Measurements from ENCODE around the gene PSMD3.

Gene PSMD3

DNA sequence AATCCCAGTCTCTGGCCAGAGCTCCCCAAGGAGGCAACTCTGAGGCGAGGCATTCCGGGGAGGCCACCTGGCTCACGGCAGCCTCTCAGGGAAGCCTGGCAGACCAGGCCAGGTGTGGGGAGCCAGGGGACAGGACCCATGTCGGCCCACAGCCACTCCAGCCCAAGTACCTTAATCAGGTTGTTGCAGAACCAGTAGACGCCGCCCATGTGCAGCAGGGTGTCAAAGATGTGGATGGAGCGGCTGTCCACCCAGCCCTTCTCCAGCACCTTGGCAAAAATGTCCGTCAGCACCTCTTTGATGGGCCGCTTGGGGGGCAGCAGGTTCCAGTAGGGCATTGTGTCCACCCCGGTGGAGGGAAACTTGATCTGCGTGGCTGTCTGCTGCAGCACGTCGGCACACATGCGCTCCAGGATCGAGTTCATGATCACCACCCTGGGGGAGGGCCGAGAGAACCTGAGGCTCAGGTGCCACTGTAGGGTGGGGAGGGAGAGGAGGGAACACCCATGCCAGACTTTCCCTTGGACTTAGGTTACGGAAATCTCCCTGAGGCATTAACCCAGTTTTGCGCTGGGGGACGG is 42.4 kb downstream of the PSMD3 start:
- DNase-seq = no peak

DNA sequence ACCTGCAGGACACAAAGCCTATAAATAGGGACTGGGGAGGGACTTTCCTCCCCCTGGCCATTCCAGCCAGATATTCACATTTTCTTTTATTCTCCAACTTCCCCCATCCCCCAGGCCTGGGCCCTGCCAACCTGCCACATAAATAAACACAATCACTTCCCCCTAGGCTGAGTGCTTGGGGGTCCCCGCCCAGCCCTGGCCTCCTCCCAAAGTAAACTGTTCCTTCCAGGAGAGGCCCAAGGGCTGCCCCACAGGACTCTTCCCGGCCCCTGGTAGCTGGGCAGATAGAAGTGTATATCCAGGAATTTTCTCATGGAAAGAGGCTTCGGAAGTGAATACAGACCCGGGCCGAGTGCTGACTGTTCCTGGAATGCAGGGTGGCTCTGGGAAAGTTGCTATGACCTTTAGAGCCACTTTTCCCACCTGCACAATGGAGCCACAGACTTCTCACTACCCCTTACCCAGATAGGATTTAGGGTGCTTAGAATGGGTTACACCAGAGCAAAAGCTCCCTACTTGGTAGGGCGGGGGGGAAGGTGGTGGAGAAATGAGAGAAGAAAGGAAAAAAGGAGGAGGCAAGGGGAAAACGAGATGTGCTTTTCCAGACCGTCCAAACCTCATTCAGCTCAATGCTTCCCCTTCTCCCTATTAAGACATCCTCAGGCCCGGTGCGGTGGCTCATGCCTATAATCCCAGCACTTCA is 43.1 kb downstream of the PSMD3 start:
- no peak for DNase-seq

DNA sequence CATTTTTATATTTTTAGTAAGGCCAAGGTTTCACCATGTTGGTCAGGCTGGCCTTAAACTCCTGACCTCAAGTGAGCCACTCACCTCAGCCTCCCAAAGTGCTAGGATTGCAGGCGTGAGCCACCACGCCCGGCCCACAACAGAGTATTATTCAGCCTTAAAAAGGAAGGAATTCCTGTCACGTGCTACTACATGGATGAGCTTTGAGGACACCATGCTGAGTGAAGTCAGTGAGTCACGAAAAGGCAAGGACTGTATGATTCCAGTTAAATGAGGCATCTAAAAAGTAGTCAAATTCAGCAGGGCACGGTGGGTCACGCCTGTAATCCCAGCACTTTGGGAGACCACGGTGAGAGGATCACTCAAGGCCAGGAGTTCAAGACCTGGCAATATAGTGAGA is 44.3 kb downstream of the PSMD3 start:
- DNase-seq = no peak

DNA sequence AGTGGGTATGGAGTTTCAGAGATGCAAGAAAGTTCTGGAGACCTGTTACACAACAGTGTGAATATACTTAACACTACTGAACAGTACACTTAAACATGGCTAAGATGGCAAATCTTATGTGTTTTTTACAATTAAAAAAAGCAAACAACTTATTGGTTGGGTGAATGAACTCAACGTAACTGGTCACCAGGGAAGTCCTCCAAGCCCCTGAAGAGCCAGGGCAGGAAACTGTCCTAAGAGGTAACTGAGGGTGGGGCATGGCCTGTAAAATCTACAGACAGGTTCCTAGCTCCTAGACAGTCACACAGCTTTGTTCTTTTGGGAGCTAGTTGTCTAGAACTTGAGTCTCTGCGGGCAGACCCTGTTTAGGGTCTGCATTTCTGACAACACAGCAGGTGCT is 45.0 kb downstream of the PSMD3 start:
- DNase-seq = no peak

DNA sequence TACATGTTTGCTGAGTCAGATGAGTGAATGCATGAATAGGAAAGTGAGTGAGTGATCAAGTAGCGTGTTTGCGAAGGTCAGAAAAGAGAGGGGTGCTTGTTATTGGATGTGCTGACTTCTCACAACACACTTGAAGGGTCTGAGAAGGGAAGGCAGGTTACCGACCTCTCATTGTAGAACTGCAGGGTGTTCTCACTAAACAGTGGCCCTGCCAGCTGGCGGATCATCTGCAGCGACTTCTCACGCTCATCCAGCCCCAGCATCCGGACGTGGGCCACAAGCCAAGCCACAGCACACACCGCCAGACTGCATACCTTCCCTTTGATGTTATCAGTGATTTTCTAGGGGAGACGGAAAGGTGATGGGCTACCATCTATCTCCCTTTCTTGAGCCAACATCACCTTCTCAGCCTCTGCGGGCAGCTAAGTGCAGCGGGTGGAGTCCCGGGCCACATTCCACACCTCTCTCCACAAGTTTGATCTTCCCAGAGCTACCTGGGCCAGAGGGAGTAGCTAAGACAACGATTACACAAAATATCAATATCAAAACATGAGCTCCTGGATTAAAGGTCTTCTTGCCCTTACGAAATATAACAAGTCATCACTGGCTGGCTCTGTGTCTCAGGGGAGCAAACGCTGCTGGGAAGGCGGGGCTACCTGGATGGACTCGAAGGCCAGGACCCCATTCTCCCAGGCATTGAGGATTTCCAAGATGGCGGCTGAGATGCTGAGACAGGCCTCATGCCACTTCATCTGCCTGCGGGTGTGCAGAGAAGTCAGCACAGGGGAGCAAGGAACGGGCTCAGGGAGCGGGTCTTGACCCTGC is 45.6 kb downstream of the PSMD3 start:
- DNase-seq = no peak

DNA sequence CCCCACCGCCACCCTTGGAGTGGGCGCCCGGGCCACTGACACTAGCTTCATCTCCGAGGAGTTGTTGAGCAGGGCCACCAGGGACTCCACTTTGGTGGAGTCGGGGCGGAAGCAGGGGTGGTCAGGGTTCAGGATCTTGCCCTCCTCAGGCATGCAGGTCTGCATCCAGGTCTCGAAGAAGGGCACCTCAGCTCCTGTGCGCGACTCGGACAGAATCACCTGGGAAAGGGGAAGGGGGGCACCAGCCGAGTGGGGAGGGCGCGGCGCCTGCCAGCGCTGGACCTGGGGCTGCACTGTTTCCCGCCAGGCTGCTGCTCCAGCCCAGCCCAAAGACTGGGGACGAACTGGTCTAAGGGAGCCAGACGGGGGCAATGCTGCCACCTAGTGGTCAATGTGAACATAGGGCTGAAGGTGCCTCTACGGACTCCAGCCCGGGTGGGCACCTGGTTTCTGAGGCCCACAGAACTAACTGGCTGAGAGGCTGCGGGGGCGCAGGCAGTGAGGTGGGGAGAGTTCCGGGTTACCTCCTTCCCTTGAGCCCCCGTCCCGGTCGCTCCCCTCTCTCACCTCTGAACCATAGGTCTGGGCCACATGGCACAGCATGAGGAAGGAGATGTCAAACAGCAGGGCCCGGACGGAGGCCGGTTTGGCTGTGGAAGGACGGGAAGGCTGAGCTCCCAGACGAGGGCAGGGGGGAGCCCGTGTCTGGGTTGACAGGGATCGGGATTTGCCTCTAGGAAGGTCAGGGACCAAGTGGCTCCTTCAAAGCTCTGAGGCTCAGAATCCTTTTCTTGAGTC is 46.4 kb downstream of the PSMD3 start:
- DNase-seq = peak; percentile 62

DNA sequence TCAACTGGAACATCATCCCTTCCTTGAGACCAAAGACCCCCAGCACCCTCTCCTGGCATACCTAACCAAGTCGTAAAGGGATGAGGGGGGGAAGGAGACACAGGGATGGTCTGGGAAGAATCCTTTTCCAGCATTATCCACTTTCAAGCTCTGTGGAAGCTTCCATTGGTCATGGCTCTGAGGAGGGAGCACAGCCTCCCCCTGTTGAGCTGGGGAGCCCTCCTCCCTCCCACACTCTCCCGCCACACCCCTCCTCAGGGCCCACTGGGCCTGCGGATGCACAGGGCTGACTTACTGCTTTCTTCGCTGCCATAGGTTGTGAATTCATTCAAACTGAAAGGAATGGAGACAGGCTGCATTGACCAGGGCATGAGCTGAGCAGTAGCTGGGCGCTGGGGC is 47.0 kb downstream of the PSMD3 start:
- no peak for DNase-seq

DNA sequence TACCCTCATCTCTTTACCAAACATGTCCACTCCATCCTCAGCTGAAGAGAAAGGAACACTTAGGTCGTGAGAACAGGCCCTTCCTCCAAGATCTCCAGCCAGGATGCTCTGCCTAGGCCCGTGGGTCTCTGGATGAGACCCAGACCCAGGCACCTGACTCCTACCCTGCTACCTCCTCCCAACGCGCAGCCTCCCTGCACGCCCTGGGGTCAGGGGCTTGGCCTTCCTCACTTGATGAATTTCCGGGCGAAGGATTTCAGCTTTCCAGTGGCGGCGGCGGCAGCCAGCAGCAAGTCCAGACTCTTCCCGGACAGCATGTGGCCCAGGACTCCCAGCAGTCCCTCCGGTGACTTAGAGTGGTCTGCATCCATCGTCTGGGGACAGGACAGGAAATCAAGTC is 48.0 kb downstream of the PSMD3 start:
- no peak for DNase-seq

DNA sequence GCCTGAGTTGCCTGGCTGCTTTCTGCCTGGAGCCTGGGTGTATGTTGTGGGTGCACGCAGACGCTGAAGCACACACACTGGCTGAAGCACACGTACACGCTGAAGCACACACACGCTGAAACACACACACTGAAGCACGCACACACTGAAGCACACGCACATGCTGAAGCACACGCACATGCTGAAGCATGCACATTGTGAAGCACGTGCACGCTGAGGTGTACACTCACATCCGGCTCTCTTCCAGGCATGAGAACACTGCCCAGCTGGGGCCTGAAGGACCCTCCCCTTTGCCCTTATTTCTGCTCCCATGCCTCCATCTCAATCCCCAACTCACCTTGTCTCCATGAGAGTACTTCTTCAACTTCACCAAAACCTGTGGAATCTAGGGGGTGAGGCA is 51.1 kb downstream of the PSMD3 start:
- no peak for DNase-seq

DNA sequence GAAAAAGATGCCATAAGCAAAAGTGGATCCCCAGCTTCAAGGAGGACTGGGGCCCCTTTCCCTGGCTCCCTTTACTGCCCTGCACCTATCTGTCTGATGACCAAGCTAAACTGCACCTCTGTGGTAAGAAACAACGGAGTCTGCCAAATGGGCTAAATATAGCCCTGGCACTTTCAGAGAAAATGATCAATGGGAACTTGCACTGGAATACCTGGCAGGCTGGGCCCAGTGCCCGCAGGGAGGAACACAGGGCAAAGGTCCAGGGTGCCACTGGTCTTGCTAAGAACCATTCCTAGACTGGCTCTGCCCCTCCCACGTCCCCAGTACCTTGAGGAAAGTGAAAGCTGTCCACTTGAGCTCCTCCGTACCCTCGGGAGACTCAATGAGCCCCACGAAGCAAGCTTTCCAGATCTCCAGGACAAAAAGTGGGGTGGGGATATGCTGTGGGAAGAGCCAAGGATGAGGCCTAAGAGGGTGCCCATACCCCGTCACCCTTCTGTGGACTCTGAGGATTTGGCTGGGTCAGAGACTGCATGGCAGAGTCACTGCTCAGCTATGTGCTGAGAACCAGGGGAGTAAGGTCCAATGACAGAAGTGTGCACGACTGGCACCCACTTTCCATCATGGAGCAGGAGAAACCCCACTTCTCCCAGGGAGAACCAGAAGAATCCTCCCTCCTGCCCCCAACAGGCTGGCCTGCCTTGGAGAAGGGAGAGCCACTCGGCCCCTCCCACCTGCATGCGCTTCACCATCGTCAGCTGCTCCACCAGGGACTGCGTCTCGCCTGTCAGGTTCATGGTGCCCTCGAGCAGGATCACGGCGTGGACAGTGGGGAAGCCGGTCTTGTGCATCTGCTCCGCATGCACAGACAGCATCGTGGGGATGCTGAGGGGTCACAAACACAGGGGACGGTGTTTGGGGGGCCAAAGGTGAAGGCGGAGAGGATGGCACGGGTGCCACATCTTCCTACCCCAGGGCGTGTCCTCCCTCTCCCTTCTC is 52.0 kb downstream of the PSMD3 start:
- no peak for DNase-seq

DNA sequence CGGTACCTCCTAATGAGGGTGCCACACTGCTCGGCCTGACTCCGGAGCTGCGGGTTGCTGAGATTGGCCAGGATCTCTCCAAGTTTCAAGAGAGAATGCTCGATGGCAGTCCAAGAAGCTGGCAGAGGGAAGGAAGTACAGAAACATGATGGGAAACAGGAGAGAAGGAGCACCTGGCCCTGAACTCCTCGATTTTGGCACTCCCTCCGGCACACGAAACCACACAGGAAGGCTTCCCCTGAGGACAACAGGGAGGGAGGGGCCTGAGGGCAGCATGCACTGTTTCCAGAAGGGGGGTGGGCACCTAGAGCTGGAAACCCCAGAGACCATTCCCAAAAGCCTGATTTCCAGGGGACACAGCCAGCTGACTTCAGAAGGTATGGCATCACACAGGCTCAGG is 52.7 kb downstream of the PSMD3 start:
- DNase-seq = no peak

DNA sequence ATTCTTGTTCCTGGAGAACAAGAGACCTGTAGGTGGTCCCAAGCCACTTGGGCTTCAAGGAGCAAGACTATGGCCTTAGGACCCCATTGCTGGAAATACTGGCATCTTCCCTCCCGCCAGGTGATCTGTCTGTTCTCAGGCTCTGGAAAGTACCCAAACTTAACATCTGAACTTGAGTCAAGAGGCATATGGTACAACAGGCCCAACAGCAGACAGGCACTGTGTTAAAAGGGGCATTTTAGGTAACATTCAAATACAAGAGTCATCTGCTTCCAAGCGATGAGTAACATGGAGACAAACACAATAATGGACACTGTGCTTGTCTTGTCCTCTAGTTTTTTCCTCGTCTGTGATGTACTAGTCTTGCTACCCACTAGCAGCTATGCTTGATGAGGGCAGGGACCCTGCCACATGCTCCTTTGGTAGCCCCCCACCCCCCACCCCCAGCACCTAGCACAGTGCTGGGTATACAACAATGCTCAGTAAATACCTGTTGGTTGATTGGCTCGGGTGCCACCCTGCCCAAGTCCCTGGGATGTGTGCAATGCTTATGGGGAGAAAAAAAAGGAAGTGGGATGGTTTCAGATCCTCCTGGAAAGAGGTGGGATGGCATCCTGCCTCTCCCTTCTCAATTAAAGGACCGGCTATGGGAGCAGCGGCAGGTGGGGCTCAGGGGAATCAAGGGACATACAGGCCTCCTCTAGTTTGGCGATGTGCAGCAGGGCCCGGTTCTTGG is 54.0 kb downstream of the PSMD3 start:
- DNase-seq = no peak

DNA sequence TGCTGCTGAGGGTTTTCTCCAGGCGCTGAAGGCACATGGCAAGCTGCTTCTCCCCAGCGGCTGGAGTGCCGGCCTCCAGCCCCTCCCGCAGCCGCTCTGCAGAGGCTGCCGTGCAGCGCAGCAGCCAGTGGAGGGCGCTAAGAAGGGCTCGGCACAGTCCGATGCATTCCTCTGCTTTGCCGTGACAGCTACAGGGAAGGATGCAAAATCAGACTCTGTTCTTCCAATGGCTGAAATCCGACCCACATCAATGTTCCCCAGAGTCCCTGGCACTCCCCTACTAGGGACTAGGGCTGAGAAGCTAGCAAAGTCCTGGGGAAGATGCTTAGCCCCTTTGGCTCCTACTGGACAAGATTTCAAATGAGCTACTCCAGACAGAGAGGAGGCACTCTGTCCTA is 54.6 kb downstream of the PSMD3 start:
- DNase-seq = no peak

DNA sequence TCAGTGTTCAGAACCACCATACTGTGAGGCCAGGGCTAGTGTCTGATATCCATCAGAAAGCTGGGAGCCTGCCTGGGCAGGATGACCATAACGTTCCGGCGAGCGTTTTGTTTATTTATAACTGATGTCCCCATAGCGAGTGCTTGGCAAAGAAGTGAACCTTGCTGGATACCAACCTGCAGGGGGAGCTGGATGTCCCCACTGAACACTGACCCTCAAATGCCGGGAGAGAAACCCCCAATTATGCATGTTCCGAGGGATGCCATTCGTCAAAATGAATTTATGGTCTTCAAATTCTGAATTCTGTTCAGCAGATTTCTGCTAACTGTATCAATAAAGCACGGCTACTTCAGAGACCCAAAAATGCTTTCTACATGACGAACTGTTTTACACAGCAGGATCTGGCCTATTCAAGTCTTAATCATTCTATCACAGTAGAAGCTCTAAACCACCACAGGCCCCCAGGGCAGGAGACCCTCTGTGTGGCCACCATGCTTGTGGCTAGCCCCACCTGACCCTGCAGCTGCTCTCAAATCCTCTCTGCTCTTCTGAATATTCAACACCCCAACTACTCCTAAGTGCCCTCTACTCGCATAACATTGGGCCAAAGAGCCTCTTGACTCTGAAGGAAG is 58.4 kb downstream of the PSMD3 start:
- DNase-seq = peak; percentile 41

DNA sequence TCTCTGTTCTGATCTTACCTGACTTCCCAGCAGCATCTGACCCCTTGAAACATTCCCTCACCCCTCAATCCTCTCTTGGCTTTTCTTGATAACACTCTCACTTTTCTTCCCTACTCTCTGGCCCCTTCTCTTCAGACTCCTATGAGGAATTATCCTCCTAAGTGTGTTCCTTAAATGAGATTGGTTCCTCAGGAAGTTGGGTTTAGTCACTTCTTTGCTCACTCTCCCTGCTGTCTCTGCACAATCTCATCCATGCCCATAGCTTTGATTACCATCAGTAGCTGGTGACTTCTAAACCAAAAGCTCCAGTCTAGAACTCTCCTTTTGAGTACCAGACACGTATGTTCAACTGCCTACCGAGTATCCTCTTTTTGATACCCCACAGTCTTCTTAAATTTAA is 60.6 kb downstream of the PSMD3 start:
- no peak for DNase-seq
